Fibroblast of the aortic adventitia (primary cell): Measurements from ENCODE around the gene CEP164. TPM values are rescaled to one million over a fixed set of nuclear protein-coding genes. Genes with fewer than 3 reads are reported as not detected.

Source experiments
- DNase-seq: peaks from one replicate; pipeline ENCODE4 v3.0.0-alpha.2; 2010; ENCODE audit warnings: low read depth
- H3K4me3 ChIP-seq: 2 replicates; pipeline ENCODE4 v1.5.1; 2011; ENCODE audit warnings: low read depth, mild to moderate bottlenecking, control low read depth, low read length, moderate library complexity
- CTCF ChIP-seq: IDR thresholded peaks from 2 replicates; pipeline ENCODE4 v1.5.1; 2011; ENCODE audit warnings: mild to moderate bottlenecking, low read length, control low read depth, inconsistent platforms; ENCODE audit not compliant: insufficient read depth
- total RNA-seq: library from RNA; depleted of rRNA; stranded (reverse); fragments of >200 nt; gene quantifications from 2 replicates; pipeline ENCODE4 v1.2.3, GENCODE V29; 2012; ENCODE audit warnings: low replicate concordance

Gene CEP164
- total RNA-seq: 36.4 and 38.5 TPM in 2 replicates

GRCh38 chr11:117327567-117328374 lies at the start of gene CEP164:
Gene CEP164 (plus strand): TSS chr11:117327854. CDS start chr11:117338587, 10,733 bp downstream.
- DNase-seq: peak; percentile 97
- peak within 1 kb of the TSS; percentile 83 for H3K4me3 ChIP-seq
- TF ChIP-seq CTCF: no peak

GRCh38 chr11:117278347-117278746 lies 49.3 kb upstream of the CEP164 start:
- no peak for DNase-seq
- no peak for TF ChIP-seq CTCF
- H3K4me3 ChIP-seq: no peak overlapping the region

GRCh38 chr11:117279711-117280376 lies 47.8 kb upstream of the CEP164 start:
- DNase-seq: peak; percentile 60
- no peak for TF ChIP-seq CTCF
- no peak overlapping the region for H3K4me3 ChIP-seq

GRCh38 chr11:117281159-117281558 lies 46.5 kb upstream of the CEP164 start:
- TF ChIP-seq CTCF: no peak
- H3K4me3 ChIP-seq: no peak overlapping the region
- peak; percentile 99 for DNase-seq

- no peak overlapping the region for H3K4me3 ChIP-seq
- no peak for DNase-seq
- TF ChIP-seq CTCF: no peak
Measured at GRCh38 chr11:117281869-117282268, 45.8 kb upstream of the CEP164 start.

GRCh38 chr11:117282956-117283355 lies 44.7 kb upstream of the CEP164 start:
- DNase-seq: no peak
- H3K4me3 ChIP-seq: no peak overlapping the region
- TF ChIP-seq CTCF: no peak
